NCI-H1417 (cell line): ENCODE data around the gene INPP5J.
"Not testable (repeated sequence)": the region's sequence is repeated elsewhere in the genome, so short reads cannot be mapped to it uniquely, and the experiment has no call there.

Experiments used
- DNase-seq, 3 experiments: peaks; one replicate each; lab custom pipeline; 2025; lab: John Stamatoyannopoulos, UW

Gene INPP5J, protein sequence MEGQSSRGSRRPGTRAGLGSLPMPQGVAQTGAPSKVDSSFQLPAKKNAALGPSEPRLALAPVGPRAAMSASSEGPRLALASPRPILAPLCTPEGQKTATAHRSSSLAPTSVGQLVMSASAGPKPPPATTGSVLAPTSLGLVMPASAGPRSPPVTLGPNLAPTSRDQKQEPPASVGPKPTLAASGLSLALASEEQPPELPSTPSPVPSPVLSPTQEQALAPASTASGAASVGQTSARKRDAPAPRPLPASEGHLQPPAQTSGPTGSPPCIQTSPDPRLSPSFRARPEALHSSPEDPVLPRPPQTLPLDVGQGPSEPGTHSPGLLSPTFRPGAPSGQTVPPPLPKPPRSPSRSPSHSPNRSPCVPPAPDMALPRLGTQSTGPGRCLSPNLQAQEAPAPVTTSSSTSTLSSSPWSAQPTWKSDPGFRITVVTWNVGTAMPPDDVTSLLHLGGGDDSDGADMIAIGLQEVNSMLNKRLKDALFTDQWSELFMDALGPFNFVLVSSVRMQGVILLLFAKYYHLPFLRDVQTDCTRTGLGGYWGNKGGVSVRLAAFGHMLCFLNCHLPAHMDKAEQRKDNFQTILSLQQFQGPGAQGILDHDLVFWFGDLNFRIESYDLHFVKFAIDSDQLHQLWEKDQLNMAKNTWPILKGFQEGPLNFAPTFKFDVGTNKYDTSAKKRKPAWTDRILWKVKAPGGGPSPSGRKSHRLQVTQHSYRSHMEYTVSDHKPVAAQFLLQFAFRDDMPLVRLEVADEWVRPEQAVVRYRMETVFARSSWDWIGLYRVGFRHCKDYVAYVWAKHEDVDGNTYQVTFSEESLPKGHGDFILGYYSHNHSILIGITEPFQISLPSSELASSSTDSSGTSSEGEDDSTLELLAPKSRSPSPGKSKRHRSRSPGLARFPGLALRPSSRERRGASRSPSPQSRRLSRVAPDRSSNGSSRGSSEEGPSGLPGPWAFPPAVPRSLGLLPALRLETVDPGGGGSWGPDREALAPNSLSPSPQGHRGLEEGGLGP

DNA sequence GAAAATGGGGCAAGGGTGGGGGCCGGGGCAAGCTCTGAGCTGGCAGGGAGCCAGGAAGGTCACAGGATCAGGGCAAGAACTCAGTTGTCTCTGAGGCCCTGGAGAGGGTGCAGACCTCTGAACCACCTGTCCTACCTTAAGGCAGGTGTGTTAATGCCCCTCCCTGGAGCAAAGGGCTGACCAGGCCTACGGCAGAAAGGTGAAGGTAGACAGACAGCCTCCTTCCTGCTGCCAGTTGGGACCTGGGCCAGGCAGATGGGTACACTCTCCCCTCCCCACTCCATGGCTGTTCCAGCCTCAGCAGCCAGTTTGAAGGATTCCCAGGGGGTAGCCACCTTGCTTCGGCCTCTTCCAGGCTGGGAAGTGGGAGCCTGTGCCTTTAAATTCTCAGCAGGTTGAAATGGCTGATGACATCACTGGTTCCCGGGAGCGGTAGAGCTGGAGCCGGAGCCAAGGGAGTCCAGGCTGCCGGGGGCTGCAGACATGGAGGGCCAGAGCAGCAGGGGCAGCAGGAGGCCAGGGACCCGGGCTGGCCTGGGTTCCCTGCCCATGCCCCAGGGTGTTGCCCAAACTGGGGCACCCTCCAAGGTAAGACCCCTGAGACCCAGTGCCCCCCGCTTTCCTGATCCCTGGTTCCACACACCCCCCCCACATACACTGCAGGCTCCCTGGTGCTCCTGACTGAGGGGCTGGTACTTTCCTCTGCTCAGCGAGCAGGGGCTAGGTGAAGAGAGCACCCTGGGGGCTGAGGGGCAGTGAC lies at the start of gene INPP5J:
Gene INPP5J (plus strand): TSS at position 435 of the 760 bp plus-strand sequence. CDS start 49 bp downstream, at position 484.
- DNase-seq: peak; percentile 48 to 67 (median 48)

DNA sequence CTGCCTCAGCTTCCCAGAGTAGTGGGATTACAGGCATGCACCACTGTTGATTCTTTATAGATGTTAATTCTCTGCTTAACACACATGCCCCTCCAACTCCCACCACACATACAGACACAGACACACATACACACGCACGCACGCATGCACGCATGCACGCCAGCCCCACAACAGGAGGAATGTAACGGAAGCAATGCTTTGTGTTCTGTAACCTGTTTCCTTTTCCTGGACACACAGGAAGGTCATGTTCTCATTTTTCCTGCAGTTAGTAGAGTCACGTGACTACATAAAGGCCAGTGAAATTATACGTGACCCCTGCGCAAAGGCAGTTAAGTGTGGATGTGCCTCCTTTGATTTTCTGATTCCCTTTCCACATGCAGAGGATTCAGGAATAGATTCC lies 49.6 kb upstream of the INPP5J start:
- DNase-seq: not testable (repeated sequence)

DNA sequence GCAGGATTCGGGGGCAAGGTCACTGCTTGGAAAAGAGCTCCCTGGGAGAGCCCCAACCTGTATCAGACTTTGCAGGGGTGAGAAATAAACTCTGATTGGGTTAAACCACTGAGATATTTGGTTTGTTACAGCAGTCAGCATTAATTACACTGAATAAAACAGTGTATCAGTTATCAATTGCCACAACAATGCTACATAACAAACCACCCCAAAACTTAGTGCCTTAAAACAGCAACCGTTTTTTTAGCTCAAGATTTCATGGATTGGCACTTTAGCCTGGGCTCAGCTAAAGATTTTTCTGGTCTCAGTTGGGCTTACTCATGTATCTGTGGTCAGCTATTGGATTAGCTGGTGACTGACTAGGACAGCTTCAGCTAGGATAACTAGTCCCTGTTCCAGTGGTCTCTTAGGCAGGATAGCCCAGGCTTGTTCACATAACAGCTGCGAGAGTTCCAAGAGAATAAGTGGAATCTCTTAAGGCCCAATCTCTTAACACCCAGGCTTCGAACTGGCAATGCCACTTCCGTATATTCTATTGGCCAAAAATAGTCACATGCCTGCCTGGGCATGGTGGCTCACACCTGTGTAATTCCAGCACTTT lies 49.1 kb upstream of the INPP5J start:
- not testable (repeated sequence) for DNase-seq

DNA sequence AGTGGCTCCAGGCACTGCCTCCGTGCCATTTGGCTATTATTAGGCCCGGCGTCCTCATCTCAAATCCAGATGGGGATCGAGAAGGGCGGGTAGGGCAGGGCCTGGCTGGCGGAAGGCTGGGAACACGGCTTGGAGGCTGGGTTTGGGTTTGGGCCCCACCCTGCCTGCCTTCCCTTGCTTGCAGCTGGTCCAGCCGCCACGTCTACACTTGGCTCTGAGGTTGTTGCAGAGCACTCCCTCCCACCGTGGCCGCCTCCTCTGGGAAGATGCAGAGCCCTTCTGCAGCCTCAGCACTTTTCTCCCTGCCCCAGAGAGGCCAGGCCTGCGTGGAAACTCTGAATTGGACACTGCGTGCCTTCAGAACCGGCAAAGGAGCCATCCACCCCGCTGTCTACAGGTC lies 46.8 kb upstream of the INPP5J start:
- no peak for DNase-seq

DNA sequence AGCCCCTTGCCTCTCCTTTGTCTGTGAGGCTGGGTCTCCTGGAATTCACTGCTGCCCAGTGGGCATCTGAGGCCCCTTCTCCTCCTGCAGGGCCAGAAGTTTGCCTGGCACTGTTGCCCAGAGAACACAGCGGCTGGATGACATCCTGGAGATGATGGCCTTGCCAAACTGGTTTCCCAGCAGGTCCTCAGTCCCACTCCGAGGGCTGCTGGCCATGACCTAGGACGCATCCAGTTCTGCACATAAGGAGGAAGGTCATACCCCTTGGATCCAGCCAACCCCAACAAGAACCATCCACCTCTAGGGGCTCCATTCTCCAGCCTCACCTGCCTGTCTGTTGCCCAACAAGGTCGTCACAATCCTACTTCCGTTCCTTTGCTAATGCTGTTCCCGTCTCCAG lies 45.1 kb upstream of the INPP5J start:
- no peak for DNase-seq

DNA sequence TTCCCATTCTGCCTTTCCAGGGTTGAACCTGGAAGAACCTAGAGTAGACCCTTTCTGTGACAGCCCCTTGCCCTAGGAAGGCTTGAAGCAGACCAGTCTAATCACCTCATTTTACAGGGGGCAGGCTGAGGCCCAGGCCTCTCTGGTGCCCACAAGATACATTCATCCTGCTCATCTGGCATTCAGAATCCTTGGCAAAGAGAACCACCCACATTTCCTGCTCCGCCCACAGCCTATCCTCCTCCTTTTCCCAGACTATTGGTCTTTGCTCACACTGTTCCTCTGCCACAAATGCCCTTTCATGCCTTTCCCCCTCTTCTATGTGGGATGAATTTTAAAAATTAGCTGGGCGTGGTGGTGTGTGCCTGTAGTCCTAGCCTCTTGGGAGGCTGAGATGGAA lies 44.4 kb upstream of the INPP5J start:
- DNase-seq: not testable (repeated sequence)

DNA sequence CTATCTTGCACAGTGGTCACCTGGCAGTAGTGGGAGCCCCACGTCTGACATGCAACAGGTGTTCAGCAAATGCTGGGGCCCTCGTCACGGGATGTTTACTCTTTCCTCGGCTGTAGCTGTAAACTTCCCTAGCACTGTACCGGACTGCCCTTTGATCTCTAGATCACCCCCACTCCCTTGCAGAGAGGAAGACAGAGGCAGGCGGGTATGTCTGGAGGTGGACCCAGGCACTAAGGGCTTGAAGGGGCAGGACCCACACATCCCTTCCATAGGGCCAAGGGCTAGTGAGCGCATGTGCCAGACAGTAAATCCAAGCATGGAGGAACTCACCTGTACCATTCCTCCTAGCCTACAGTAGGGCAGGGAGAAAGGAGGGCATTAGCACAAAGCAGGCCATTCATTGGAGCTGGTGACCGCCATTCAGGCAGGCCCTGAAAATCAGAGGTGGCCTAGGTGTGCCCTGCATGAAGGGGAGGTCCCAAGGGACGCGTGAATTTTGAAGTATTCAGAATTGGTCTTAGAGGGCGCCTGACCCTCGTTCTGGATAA lies 43.6 kb upstream of the INPP5J start:
- peak in 1 of 3 experiments; percentile 2 for DNase-seq

DNA sequence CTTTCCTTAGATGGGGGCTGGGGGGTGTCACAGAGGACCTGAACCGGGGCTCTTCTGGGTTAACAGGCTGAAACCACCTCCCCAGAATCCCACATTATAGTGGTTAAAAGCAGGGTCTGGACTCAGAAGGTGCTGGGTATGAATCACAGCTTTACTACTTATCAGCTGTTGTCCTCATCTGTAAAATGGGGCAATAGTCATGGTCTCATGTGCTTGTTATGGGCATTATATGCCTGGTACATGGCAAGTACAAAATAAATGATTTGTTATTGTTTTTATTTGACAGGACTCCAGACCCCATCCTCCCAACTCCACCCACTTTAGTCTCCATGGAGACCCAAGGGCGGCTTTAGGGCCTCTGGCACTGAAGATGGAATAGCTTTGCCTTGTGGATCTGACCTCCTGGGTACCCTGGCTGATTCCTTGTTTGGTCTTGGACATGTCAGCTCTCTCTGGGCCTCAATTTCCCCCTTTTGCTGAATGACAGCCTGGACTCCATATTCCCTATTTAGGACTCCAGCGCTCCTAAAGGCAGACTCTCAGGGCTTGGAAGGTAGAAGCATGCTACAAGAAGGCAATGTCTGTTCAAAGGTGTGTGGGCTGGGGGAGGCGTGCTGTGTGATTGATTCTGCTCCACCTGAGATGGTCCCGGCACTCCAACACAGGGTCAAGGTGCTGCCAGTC lies 42.5 kb upstream of the INPP5J start:
- peak in 2 of 3 experiments; percentile 25 to 57 for DNase-seq

DNA sequence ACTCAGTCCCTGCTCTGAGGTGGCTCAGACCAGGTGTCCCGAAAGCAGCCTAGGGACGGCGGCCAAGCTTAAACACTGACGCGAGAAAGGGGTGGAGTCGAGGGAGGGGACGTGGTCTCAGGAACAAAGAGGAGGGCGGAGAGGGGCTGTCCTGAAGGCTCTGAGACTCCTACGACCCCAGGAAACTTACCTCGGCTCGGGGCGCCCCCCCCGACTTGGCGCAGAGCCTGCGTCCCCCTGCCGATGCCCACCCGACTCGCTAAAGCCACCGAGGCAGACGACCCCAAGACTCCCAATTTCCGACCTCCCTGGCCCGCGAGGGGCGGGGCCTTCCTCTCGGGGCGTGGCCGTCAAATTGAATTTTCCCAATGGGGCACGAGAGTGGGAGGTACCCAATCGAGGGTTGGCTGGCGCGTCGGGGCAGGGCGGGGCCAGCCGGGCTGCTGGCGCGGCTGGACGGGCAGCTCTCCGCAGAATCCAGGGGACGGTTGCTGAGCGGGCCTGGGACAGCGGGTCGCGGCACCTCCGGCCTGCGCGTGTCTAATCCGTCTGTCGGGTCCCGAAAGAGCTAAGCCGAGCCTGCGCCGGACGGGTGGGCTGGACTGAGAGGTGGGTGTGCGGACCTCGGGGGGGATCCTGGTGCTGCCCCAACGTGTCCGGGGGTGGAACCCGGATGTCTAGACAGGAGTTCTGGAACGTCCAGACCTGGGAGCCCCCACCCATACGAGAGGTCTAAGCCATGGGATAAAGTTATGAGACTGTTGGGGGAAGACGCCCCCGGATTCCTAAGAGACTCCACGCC lies 41.7 kb upstream of the INPP5J start, which contains the start of gene SMTN:
Gene SMTN (plus strand): TSS at position 471 of the 802 bp plus-strand sequence. CDS start 1,941 bp downstream, outside the sequence.
- peak; percentile 76 to 83 (median 81) for DNase-seq

DNA sequence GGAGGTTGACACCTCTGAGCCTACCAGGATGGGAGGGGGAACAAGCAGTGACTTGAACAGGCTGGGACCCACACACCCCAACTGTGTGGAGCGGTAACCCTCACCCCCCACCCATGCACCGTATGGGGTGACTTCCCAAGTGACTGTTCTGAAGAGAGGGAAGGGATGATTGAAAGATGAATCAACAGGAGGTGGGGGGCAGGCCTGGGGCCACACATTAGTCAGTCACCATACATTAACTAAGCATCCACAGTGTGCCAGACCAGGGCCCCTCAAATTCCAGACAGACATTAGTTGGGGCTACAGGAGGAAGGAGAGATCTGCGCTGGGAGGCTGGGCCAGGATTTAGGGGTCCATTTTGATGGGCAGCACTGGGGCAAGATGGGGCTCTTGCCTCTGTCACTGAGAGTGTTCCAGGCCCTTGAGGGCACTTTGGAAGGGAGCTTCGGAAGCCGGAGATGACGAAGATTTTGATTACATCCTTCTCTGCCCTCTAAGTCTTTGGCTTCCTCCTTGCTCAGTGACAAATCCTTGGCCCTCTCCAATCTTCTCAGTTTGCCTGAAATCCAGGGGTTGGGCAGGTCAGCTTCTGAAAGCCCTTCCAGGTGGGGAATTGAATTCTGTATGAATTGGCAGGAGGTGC lies 40.7 kb upstream of the INPP5J start:
- no peak for DNase-seq

DNA sequence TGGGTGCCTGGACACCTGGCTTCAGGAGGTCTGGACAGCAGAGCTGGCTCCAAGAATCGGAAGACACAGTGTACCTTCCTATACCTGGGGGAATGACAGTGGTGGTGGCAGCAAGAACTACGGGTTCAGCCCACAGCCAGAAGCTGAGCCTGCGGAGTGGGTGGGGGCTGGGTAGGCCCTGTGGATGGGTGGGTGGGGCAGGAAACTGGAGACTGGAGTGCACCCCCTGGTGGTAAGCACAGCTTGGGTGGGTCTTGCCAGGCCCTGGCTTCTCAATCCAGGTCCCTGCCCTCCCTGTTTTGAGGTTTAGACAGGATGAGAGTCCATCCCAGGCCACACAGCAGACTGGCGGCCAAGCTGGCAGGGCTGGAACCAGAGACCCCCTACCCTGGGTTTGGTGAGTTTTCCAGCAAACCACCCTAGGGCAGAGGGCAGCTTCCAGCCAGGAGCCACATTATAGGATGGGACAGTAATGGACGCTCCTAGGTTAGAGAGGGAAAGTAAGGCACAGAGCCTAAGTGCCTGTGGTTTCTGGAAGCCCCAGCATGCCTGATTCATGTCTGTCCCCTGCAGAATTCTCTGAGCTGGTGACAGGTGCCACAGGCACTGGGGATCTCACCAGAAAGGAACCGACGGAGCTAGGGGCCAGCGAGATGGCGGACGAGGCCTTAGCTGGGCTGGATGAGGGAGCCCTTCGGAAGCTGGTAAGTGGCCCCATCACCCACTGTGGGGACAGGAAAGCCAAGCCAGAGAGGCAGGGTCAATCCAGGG lies 40.0 kb upstream of the INPP5J start:
- no peak for DNase-seq

DNA sequence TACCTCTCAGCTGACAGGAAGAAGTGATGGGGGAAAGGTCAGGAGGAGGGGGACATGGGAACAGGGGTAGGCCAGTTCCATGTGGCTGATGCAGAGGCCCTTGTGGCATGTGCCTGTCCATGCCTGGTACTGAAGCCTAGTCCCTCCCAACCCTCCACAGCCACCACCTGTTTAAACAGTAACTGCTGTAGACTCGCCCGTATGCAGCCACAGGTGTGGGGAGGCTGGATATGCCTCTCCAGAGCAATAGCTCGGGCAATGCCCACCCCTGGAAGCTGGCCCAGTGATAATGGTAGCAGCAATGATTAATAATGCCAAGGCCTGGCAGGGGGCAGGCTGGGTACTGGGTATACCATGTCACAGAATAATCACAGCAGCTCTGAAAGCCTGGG lies 39.4 kb upstream of the INPP5J start:
- DNase-seq: peak in 2 of 3 experiments; percentile 69 to 84

DNA sequence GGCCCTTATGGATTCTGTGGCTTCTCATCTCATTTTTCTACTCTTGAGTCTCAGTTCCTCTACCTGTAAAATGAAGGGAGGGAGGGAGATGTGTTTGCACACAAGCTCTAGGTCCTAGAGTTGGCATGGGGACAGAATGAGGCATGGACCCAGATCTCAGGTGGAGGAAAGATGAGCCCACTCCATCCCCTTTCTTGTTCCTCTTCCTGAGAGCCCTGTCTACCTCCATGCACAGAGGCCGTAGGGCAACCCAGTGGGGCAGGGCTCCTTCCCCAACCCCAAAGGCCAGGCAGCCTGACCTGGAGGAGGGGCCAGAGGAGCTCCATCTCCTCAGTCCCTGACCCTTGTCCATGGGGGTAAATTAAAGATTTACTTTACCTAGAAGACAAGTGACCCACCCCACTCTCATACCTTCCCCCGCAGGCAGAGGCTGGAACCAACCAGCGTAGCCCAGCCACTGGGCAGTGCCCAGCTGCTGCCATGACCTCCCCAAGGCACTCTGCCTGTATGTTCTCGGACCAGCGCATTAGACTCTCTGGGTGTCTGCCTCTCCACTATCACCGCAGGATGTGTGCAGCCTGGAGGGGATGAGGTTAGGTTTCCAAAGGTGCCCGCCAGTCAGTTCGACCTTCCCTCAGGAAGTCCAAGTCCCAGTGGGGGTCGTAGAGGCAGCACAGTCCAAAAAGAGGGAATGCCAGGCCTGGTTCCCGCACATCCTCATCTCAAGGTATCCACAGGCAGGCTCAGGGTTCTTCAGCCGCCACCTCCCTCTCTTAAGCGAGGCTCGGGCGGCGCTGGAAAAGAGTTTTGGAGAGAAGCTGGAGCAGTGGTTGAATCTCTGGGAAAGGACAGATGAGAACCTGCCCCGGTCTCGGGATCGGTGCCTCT lies 38.6 kb upstream of the INPP5J start:
- DNase-seq: no peak

DNA sequence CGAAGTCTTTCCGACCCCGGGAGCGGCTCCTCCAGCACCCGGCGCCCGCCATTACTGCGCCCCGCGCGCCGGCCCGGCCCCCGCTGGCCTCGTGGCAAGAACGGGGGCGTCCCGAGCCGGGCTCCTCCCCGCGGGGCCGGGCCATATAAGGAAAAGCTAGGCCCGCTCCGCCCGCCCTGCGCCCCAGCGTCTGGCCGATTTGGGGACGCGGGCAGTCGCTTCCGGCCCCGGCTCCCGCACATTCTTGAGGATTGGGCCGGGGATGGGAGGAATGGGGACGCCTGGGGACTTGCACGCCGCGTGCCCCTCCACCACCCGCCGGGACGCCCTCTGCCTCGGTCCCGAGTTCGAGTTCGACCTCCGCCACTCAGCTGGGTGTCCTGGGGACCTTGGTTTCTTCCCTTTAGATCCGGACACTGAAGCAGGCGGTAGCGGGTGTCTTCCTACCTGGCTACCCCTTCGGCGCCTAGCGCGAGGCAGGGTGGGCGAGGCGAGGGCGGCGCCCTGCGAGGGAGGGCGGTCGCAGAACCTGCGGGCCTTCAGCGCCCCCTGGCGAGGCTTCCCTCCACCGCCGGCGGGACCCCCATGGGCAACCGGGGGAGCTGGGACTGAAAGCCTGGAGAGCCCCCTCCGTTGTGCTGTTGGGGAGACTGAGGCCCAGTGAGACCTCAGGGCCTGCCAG lies 37.8 kb upstream of the INPP5J start:
- no peak for DNase-seq

DNA sequence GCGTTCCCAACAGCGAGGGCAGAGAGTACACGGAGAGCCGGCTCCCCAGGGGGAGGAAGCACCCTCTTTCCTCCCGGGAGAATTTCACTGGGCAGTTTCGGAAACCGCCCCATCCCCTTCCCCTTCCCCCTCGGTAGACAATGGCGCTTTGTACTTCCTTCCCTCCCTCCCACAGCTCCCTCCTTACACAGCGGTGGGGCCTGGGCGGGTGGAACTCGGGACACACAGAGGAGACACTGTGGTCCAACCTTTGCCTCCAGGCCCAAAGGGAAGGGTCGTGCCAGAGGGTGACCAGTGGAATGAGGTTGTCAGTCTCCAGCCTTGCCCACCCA lies 37.3 kb upstream of the INPP5J start:
- no peak for DNase-seq

DNA sequence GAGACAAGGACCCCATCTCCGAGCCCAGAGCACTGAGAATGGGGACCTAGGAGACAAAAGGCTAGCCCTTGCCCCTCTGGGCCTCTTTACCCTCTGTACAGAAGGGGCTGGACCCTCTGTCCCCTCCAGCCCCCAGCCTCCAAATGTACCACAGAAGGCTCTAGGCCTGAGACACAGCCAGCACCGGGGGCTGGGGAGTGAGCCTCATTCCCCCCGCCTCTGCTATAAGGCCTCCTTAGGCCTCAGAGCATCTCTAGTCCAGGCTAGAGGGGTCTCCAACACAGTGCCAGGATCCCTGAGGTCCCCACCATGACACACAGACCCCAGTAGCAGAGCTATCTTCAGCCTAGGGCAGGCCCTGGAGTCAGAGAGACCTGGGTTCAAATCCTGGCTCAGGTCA lies 36.8 kb upstream of the INPP5J start:
- DNase-seq: no peak
